ENCODE measurements around the gene ISOC1.

Gene ISOC1

DNA sequence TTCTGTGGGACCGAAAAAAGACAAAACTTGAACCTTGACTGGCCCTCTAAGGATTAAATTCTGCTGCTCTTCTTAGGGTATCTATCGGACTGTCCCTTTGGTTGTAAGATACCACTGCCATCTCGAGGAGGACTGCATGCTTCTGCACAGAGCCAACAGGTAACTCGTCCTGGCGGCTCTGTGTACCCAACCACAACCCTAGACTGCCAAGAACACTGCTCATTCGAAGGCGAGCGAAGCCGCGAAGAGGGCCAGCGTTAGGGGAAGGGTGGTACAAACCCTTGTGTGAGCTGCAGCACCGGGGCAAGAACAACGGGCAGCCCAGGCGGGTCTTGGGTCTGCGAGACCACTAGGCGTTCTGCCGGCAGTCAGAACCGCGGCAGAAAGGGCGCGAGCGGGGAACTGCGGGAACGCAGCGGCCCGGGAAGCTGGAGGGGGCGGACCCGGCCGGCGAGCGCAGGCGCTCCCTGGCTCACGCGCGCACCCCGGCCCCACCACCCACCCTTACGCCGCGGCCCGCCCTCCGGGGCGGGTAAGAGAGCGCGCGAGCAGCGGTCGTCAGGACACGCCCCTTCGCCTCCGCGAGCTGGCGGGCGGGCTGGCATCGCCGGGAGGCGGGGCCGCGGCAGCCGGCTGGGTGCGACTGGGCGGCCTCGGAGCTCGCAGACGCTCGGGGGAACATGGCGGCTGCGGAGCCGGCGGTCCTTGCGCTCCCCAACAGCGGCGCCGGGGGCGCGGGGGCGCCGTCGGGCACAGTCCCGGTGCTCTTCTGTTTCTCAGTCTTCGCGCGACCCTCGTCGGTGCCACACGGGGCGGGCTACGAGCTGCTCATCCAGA lies at the start of gene ISOC1:
TSS of gene ISOC1 (plus strand) at position 663 of the 837 bp plus-strand sequence. CDS start at position 681, 18 bp downstream.
- DNase-seq: peak; percentile 46

DNA sequence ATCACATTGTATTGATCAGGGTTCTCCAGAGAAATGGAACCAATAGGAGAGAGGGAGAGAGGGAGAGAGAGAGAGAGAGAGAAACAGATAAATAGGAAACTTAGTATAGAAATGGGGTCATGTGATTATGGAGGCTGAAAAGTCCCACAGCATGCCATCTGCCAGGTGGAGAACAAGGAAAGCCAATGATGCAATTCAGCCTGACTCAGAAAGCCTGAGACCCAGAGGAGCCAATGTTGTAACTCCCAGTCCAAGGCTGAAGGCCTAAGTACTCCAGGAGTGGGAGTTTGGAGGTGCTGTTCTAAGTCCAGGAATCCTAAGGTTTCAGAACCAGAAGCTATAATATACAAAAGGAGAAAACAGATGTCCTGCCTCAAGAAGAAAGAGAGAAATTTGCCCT lies 48.4 kb upstream of the ISOC1 start:
- no peak for DNase-seq

DNA sequence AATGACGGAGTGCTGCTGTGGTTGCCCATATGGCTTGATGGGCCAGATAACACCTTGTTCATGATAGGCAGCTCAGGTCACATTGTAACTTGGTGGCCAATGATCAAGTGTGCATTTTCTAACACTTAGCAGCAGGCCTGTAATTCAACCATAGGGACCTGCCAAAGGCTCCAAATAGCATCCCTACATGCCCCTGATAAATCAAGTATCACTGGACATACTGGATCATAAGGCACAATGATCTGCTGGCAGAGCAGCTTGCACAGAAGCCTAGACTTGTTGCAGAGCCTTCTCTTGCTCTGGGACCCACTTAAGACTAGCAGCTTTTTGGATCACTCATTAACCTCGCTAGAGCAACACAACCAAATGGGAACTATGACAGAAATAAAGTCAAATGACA lies 46.0 kb upstream of the ISOC1 start:
- no peak for DNase-seq

DNA sequence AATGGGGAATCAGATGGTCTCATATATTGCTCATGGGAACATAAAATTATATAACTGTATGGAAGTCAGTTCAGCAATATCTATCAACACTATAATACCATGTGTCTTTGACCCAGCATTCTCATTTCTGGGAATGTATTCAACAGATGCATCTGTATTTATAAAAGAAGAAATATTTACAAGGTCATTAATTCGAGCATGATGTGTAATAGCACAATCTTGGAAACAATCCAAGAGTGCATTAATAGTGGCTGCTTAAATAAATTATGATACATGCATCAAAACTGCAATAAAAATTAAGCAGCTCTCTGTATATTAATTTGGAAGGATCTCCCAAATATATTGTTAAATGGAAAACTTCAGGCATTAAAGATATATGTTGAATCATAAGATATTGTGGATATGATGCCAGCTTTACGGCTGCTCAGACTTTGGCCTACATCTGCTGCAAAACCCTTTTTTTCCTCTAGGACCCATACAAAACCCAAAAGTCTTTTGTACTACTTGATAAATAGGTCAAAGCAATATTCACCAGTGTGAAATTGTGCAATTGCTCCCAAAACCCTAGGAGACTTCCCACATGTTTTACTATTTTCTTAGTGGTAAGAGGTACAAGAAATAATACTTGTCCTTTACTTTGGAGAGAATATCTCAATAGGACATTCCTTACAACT lies 45.3 kb upstream of the ISOC1 start:
- DNase-seq: no peak

DNA sequence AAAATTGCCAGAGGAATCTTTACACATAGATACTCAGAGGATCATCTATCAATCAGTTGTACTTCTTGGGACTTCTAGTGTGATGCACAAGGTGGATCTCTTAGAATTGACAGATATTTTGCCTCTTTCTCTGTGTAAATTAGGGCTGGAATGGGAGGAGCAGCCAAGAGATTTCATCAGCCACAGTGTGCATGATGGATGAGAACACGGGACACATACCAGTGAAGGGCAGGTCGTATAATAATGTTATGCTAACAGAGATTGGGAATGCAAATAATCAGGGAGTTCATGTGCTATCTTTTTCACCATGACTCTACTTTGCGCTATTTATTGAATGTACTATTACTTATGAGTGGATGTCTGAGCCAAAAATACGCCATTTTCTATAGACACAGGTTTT lies 43.3 kb upstream of the ISOC1 start:
- DNase-seq: no peak

DNA sequence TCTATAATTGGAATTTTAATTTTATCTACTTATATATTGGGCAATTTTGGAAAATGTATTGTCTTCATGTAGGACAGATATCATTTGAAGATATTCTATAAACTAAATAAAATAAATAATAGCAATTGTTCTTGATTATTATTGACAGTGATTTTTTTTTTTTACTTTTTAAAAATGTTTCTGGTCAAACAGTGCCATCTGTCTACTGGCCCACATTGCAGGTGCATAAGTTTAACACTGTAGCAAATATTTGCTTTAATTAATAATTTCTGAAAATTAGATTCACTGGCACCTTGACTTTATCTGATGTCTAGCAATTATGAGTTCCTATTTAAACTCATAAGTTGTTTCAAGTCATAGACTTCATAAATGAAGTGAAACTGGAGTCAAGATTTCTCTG lies 41.1 kb upstream of the ISOC1 start:
- DNase-seq: no peak

DNA sequence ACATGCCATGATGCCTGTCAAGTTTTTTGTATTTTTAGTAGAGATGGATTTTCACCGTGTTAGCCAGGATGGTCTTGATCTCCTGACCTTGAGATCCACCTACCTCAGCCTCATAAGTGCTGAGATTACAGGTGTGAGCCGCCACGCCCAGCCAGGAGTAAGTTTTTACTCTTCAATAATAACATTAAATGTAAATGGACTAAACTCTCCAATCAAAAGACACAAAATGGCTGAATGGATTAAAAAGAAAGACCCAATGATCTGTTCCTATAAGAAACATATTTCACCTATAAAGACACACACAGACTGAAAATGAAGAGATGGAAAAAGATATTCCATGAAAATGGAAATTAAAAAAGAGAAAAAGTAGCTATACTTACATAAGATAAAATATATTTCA lies 37.2 kb upstream of the ISOC1 start:
- no peak for DNase-seq

DNA sequence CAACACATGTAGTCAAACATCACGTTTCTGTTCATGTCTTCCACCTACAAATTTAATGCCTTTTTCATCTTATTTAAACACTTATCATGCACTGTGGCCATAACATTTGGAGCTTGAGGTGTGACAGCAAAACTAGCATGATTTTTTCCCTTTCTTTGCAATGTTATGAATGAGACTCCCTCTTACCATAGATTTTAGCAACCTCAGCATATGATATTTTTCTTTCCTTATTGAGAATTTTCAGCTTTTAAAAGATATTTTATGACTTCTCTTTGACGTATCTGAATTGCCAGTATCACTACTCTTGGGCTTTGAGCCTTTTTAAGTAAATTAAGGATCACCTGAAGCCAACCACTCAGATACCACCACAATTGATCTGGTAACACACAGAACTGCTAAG lies 32.7 kb upstream of the ISOC1 start:
- no peak for DNase-seq

DNA sequence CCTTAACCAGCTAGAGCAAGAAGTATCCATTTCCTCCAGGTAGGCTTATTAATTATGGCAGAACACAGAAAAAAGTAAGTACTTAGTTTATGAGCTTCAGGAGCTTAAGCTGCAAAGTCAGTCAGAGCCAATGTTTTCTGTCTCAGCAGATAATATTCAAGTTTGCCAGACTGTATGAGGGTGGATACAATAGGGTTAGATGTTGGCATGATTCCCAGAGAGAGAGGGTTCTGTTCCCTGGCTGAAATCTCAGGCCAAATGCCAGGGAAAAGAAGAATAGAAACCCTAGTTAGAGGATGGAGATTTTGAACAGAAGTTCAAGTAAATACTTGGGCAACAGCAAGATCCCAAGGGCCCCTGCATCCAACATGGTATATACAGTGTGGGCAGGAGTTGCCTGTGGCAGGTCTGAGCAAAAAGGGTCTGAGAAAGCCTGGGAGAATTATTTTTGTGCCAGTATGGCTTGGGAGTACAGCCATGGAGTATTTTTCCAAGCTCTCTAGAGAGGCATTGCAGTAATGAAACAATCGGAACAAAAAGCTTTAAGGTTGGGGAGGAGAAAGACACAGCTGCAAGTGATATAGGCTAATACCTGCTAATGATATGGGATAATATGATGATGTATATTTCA lies 31.0 kb upstream of the ISOC1 start:
- no peak for DNase-seq

DNA sequence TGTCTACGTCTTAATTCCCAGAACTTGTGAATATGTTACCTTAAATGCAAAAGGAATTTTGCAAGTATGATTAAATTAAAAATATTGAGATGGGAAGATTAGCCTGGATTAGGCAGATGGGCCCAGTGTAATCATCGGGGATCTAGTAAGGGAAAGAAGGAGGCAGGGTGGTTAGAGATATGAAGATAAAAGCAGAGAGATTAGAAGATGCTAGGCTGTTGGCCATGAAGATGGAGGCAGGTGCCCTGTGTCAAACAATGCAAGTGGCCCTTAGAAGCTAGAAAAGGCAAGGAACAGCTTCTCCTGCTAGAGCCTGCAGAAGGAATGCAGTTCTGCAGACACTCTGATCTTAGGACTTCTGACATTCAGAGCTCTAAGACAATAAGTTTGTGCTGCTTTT lies 28.8 kb upstream of the ISOC1 start:
- no peak for DNase-seq

DNA sequence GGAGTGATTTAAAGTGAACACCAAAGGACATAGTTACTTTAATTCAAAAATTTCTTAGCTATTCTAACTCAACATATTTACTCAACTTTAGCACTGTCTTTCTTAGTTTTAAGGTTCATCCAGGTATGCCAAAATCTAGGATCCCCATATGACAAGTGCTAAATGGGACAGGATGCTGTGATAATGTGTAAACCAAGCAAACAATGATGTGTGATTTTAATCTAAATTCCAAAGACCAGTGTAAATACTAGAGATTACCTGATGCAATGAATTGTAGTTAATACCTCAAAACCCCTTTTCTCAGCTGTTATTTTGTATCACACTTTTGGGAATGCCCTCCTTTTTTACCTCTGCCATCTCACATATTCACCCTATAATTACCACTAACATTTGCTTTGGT lies 26.8 kb upstream of the ISOC1 start:
- no peak for DNase-seq

DNA sequence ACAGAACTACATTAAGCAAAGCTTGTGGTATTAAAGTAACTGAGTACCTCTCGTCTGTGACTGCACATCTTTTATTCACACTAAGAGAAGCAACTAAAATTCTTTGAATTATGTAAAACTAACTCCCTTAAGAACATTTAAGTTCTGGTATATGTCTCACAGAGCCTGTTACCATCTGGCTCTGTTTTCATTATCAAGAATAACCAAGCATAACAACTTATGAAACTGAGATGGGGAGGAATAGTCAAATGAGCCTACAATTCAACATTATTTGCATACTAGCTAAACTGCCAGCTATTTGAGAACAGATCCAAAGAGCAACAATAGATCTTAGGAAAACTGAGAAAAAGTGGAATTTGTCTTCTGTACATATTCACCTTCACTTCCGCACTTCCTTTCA lies 25.3 kb upstream of the ISOC1 start:
- no peak for DNase-seq

DNA sequence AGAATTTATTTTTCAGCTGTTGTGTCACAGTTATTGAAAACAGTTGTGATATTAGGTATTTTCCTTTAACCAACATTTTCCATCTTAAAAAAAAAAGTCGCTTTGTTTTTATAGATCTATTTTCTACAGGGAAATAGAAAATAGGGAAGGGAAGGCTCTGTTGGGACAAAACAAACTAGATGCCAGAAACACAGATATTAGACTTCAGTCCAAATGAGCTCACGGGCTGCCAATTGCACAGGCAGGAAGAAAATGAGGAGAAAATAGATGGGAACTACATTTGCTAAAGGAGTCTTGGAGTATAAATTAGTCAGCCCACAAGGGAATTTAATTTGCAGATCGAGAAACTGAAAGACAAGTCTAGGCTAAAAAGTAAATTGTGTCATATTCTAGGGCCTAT lies 21.4 kb upstream of the ISOC1 start:
- DNase-seq: no peak

DNA sequence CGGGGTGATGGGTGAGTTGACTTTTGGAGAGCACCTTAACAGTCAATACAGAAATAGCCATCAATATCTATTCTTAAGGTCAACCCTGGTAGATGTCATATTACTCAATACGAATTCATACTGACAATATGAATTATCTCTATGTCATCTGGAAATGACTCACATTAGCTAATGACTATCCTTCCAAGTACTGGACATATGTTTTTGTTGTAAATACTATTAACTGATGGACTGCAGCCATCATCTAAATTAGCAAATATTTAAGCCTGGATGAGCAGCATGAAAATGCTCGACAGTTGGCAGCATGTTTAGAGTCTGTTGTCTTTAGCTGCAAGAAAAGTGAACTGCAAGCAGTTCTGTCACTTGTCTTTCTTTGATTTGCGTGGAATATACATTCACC lies 19.6 kb upstream of the ISOC1 start:
- no peak for DNase-seq

DNA sequence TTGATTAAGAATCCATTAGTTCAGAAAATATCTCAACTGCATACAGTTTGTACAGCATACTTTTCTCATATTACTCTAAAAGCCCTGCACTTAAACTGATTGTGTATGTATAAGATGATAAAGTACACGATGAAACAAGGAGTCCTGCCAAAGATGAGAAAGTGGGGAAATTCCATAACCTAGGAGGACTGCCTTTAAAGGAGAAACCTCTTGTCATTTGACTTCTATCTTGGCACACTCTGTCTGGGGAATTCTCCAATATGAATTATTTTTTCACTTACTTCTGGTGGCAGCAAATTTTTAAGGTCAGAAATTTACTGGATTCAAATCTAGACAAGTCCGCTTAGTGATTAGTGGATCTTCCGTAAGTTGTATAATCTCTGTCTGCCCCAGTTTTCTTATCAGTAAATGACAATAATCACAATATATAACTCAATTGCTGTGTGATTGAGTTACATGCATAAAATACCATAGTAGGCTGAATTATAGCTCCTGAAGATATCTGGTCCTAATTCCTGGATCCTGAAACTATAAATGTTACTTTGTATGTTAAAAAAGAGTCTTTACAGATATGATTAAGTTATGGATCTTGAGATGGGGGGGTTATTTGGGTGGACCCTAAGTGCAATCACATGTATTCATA lies 17.0 kb upstream of the ISOC1 start:
- DNase-seq: no peak

DNA sequence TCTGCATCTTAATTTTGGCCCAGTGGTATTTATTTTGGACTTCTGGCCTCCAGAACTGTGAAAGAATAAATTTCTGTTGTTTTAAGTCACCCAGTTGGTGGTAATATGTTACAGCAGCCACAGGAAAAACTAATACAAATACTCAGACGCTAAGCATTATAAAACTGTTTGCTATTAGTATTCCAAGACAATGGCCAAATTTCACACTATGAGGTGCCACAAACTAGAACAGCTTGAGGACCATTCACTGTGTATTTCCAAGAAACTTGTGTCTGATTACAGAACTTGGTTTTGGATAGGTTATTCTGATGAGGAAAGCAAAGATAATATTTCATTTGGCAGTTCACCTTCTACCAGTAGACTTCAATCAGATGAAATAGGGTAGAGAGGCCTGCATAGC lies 16.3 kb upstream of the ISOC1 start:
- DNase-seq: no peak

DNA sequence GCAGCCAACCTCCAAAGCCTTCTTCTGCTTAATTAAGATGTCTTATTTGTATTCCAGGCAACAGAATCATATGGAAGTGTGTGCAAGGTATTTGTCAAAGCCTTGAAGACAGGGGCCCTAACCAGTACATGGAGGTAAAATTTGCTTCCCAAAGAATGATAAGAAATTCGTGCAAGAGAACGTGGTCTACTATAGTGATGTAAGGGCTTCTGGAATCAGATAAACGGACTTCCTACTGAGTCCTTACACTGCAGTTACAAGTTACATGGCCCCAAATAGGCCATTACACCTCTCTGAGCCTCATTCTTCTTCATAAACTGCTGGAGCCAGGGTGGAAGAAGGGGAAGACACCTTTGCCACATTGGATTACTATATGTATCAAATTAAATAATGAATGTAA lies 15.9 kb upstream of the ISOC1 start:
- DNase-seq: no peak

DNA sequence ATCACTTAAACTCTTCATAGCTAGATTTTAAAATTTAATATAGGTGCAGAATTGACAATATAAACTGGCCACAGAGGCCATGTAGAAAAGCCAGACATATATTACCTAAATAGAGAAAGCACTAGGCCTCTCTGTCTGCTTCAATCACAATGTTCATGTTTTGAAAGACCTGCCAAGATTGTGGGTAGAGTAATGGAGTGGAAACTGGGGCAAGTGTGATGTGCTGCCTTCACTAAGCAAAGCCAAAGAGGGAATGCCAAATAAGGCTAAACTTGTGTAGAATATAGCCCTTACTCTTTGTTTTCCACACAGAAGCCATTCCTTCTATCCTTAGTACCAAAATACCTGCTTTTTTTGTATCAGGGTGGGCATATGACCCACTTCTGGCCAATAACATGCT lies 15.1 kb upstream of the ISOC1 start:
- no peak for DNase-seq

DNA sequence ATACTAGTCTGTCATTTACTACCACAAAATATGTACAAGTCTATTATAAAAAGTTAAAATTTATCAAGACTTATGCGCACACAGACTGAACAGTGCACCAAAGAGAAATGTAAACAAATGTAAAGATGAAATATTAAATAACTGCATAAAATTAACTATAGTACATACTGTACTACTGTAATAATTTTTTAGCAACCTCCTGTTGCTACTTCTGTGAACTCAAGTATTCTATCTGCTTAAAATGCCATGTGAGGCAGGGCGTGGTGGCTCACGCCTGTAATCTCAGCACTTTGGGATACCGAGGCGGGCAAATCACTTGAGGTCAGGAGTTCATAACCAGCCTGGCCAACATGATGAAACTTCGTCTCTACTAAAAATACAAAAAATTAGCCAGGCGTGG lies 13.8 kb upstream of the ISOC1 start:
- DNase-seq: no peak

DNA sequence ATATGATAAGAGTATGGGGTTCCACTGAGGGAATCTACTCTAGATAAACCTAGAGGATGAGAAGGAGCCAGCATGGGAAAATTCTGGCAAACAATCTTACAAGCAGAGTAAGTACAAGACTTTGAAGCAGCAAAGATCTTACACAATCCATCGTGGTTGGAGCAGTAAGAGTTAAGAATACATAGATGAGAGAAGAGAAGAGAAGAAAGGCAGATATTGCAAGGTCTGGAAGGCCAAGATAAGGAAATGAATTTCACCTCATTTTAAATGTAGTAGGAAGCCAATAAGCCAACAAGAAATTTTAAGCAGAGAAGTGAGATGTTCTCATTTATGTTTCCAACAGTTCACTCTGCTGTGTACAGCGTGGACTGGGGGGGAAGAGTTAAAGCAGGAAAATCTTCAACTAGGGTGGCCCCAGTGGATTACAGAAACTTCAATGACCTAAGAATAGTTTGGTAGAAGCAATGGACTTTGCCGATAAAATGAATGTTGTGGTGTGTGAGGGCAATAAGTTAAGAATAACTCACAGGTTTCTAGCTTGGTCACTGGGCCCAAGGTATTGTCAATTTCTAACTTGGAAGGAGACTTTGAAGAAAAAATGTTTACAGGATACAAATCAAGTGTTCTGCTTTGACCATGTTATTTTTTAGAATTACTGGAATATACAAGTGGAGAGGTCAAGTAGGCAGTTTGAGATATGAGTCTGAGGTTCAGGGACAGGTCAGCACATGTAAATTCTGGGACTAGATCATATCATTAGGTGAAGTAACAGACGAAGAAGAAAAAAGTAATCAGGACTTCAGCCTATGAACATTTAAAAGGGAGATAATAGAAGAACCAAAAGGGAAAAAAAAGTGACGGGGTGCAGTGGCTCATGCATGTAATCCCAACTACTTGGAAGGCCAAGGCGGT lies 12.1 kb upstream of the ISOC1 start:
- no peak for DNase-seq

DNA sequence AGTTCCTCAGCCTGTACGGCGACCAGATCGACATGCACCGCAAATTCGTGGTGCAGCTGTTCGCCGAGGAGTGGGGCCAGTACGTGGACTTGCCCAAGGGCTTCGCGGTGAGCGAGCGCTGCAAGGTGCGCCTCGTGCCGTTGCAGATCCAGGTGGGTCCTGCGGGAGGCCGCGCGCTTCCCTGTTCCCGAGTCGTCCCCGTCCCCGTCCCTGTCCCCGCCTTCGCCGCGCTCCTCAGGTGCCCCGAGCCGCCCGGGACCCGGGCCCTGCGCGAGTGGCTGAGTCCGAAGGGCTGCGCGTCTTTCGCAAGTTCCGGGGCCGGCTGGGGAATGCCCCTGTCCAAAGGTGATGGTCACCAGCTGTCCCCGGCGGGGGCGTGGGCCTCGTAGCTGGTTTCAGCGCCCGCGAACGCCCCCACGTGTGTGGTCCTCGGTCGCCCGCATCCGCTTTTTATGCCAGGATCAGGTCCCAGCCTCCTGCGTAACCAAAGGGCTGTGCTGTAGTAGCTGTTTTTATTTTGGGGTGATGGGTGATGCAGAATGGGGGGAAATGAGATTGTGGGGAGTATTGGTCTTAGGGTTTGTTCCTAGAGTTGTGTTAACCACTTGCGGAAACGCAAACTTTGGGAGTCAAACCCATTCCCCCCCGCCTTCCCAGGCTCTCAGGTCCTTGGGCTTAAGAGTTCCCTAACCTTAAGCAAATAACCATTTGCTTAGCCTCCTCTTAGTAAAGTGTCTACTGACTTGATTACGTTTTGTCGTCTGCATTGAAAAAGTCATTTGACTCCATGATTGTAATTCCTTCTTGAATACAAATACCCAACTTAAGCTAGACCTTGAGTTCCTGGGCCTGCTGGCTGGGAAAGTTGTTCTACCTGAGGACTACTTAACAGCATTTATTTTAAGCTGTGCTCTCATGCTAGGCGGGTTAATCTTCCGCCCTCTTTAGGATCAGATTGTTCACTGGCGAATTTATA lies 663 bp downstream of the ISOC1 start:
- no peak for DNase-seq
